Epithelial cell of proximal tubule (primary cell): ENCODE results near the gene KIAA1958. TPM values are rescaled to one million over a fixed set of nuclear protein-coding genes. Genes with fewer than 3 reads are reported as not detected.

ENCODE experiments used
- DNase-seq: peaks from one replicate; pipeline ENCODE4 v3.0.0-alpha.2; 2011; ENCODE audit warnings: low read depth
- H3K4me3 ChIP-seq: 2 replicates; pipeline ENCODE4 v1.5.1; 2011; ENCODE audit warnings: low read depth, mild to moderate bottlenecking, low read length
- total RNA-seq: library from RNA; depleted of rRNA; stranded (reverse); fragments of >200 nt; gene quantifications from 2 replicates; pipeline ENCODE4 v1.2.3, GENCODE V29; 2015
- TF ChIP-seq, protein P1 (sequence below): conservative IDR thresholded peaks from 2 replicates; pipeline ENCODE4 v1.5.1; 2012; ENCODE audit warnings: low read depth, mild to moderate bottlenecking, low read length

Gene KIAA1958
- total RNA-seq, 1 donor from 2014 or later = 3.4 TPM

DNA sequence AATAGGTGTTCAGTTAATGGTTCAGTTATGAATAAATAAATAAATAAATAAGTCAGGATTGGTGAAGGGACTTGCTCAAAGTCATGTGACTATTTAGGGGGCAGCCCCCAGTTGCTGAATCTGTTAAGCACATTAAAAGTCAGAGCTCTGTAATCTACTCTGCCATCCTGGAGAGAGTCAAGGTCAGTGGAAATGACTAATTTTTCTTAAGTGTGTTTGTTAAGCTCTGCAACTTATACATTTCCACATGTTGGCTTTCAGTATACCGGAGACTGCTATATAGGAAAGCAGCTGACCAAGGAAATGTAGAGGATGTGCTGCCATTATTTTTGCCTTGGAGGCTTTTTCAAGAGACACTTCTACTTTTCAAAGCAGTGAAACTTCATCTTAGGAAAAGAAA, 57.9 kb downstream of the KIAA1958 start:
- TF ChIP-seq, protein P1, sequence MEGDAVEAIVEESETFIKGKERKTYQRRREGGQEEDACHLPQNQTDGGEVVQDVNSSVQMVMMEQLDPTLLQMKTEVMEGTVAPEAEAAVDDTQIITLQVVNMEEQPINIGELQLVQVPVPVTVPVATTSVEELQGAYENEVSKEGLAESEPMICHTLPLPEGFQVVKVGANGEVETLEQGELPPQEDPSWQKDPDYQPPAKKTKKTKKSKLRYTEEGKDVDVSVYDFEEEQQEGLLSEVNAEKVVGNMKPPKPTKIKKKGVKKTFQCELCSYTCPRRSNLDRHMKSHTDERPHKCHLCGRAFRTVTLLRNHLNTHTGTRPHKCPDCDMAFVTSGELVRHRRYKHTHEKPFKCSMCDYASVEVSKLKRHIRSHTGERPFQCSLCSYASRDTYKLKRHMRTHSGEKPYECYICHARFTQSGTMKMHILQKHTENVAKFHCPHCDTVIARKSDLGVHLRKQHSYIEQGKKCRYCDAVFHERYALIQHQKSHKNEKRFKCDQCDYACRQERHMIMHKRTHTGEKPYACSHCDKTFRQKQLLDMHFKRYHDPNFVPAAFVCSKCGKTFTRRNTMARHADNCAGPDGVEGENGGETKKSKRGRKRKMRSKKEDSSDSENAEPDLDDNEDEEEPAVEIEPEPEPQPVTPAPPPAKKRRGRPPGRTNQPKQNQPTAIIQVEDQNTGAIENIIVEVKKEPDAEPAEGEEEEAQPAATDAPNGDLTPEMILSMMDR = no peak
- no peak overlapping the region for H3K4me3 ChIP-seq
- no peak for DNase-seq

DNA sequence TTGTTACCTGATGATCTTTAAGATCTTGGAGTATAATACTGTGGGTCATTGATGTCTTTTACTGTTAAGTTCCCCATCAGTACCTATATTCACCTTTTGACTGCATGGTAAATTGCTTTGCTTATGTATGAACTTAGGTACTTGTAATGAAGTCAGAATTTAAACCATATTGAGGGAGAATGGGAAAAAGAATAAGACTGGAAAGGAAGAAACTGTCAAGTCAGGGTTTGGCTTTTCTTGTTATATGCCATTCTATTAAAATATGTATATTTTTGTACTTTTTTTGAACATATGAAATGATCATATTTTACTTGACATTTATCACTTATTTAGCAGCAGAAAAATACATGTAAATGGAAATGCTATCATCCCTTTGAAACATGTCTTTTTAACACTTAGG, 58.6 kb downstream of the KIAA1958 start:
- DNase-seq = no peak
- TF ChIP-seq, protein P1 = no peak
- no peak overlapping the region for H3K4me3 ChIP-seq

DNA sequence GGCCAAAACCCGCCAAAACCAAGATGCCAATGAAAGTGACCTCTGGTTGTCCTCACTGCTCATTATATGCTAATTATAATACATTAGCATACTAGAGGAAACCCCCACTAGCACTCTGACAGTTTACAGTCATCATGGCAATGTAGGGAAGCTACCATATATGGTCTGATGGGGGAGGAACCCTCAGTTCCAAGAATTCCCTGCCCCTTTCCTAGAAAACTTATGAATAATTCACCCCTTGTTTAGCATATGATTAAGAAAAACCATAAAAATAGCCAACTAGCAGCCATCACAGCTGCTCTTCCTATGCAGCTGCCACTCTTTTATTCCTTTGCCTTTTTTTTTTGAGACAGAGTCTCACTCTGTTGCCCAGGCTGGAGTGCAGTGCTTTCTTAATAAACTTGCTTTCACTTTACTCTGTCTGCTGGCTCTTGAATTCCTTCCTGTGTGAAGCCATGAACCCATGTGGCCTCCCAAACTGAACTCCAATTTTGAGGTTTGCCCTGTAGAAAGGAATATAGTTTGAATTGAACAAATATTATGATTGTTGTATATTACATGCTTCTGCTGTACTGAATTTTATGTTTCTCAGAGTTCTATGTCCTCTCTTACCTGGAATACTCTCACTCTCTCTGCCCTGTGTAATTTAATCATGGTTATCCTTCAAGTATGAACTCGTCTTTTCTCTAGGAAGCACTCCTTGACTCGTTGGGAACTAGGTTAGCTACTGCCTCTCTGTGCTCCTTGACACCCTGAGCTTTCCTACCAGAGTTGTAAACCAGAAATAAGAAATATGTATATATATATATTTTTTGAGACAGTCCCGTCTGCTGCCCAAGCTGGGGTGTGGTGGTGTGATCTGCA, 59.8 kb downstream of the KIAA1958 start:
- TF ChIP-seq, protein P1 = no peak
- DNase-seq = no peak
- no peak overlapping the region for H3K4me3 ChIP-seq

DNA sequence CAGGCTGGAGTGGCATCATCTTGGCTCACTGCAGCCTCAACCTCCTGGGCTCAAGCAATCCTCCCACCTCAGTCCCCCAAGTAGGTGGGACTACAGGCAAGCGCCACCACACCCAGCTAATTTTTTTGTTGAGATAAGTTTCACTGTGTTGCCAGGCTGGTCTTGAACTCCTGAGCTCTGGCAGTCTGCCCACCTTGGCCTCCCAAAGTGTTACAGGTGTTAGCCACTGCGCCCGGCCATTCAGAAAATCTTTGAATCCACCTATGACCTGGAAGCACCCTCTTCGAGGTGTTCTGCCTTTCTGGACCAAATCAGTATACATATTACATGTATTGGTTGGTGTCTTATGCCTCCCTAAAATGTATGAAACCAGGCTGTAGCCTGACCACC, 61.4 kb downstream of the KIAA1958 start:
- H3K4me3 ChIP-seq = no peak overlapping the region
- TF ChIP-seq, protein P1 = no peak
- no peak for DNase-seq

DNA sequence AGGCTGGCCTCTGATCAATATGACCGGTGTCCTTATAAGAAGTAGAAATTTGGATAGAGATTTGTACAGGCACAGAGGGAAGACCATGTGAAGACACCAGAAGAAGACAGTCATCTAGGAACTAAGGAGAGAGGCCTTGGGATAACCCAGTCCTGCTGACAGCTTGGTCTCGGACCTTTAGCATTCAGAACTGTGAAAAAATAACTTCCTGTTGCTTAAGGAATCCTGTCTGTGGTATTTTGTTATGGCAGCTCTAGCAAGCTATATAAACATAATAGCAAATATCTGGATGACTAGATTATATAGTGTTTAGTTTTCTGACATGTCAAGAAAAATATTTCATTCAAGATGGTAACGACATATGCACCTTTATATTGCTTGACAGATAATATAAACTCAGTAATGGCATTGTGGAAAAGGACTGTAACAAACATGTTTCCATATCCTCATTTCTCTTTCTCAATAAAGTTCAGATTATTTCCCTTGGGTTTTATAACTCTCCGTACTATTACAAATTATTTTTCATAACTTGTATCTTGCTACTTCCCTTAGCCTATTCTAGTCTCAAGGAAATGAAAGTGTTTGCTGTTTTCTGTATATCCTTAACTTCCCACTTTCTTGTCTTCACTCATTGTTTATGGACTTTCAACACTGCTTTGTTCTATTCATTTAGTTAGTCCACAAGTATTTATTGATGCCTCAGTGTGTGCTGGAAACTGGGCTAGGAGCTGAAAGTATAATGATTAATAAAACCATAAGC, 62.4 kb downstream of the KIAA1958 start:
- TF ChIP-seq, protein P1 = no peak
- no peak overlapping the region for H3K4me3 ChIP-seq
- no peak for DNase-seq

DNA sequence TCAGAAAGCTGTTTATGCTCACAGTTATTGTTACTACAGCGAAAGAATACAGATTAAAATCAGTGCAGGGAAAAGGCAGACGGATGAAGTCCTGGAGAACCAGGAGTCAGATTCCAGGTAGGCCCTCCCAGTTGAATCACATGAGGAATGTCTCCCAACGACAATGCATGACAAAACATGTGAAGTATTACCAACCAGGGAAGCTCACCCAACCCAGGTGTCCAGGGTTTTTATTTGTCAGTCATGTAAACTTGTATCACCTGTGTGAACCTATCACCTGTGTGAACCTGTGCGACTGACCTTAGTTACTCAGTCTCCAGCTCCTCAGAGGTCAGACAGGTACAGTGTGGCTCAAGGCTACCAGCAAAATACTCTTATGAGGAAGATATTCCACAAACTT, 63.9 kb downstream of the KIAA1958 start:
- no peak overlapping the region for H3K4me3 ChIP-seq
- TF ChIP-seq, protein P1 = no peak
- no peak for DNase-seq
